H1 (cell line): ENCODE results near the gene KRT81.

ENCODE experiments used
- CTCF ChIP-seq, 3 experiments: IDR thresholded peaks; 1 replicate in 2 of 3; 2 replicates in 1 of 3; pipeline versions ENCODE4 v1.5.1 to v1.6.1; 2011; ENCODE audit warnings: low read length in 3 of 3, mild to moderate bottlenecking in 3 of 3, inconsistent platforms in 2 of 3, low read depth in 1 of 3, moderate library complexity in 1 of 3; ENCODE audit not compliant: insufficient read depth in 1 of 3; ENCODE audit errors: control extremely low read depth in 1 of 3
- EZH2 ChIP-seq: fragments of 200-600 bp; sonication (generic); IDR thresholded peaks from 2 replicates; pipeline ENCODE4 v1.7.1; 2012; ENCODE audit warnings: low read depth, mild to moderate bottlenecking, moderate library complexity, low read length, inconsistent platforms; ENCODE audit not compliant: severe bottlenecking
- KDM5A ChIP-seq: fragments of 200-600 bp; IDR thresholded peaks from 2 replicates; pipeline ENCODE4 v1.7.1; 2012; ENCODE audit warnings: mild to moderate bottlenecking, low read length, inconsistent platforms, mixed read lengths
- POU5F1 ChIP-seq: IDR thresholded peaks from 2 replicates; pipeline ENCODE4 v1.6.1; 2011; ENCODE audit warnings: low read depth, mild to moderate bottlenecking, low read length, moderate library complexity
- SP1 ChIP-seq: IDR thresholded peaks from 2 replicates; pipeline ENCODE4 v1.6.1; 2011; ENCODE audit warnings: low read depth, low read length
- TAF1 ChIP-seq: IDR thresholded peaks from 2 replicates; pipeline ENCODE4 v1.6.1; 2011; ENCODE audit warnings: mild to moderate bottlenecking, low read depth, low read length
- TAF7 ChIP-seq: optimal IDR thresholded peaks from 2 replicates; pipeline ENCODE3; 2011; ENCODE audit warnings: low read depth, mild to moderate bottlenecking, inconsistent platforms, low read length, moderate library complexity, borderline replicate concordance

- TF ChIP-seq CTCF (IDR thresholded peaks at IDR 0.05; ENCODE audit: control extremely low read depth in 1 of 3, insufficient read depth in 1 of 3, low read depth in 1 of 3, low read length in 3 of 3) = no peak
- no peak for TF ChIP-seq KDM5A
- TF ChIP-seq SP1 = no peak
- TF ChIP-seq TAF7 = no peak
- no peak for TF ChIP-seq TAF1
- TF ChIP-seq POU5F1 = no peak
- TF ChIP-seq EZH2 = no peak
These were observed 13.7 kb downstream of the KRT81 start for GRCh38 chr12:52277486-52278245.
